Thymus (tissue), 11 donors: ENCODE data around the gene CD40. TPM values are rescaled to one million over a fixed set of nuclear protein-coding genes. Genes with fewer than 3 reads are reported as not detected.

Source experiments
- DNase-seq, 9 donors: peaks; one replicate each; pipeline ENCODE4 v3.0.0-alpha.2; 2013; ENCODE audit warnings: low spot score in 9 of 9, low read depth in 6 of 9, missing footprints in 1 of 9
- H3K27ac ChIP-seq, 2 donors: one replicate each; pipeline ENCODE4 v1.5.1; 2013; ENCODE audit warnings: control low read depth in 1 of 2, low read depth in 1 of 2, low read length in 1 of 2, mild to moderate bottlenecking in 1 of 2, moderate library complexity in 1 of 2
- H3K27me3 ChIP-seq, 2 donors: one replicate each; pipeline ENCODE4 v1.5.1; 2013; ENCODE audit warnings: low read length in 1 of 2; ENCODE audit not compliant: control insufficient read depth in 2 of 2, insufficient read depth in 1 of 2
- H3K36me3 ChIP-seq, 2 donors: one replicate each; pipeline ENCODE4 v1.5.1; 2013; ENCODE audit warnings: low read length in 1 of 2, mild to moderate bottlenecking in 1 of 2, moderate library complexity in 1 of 2; ENCODE audit not compliant: control insufficient read depth in 2 of 2, insufficient read depth in 2 of 2
- H3K4me1 ChIP-seq, 2 donors: one replicate each; pipeline ENCODE4 v1.5.1; 2013; ENCODE audit warnings: low read length in 2 of 2; ENCODE audit not compliant: control insufficient read depth in 2 of 2, insufficient read depth in 2 of 2
- H3K4me3 ChIP-seq, 2 donors: one replicate each; pipeline ENCODE4 v1.5.1; 2013; ENCODE audit warnings: low read length in 2 of 2, control low read depth in 1 of 2, mild to moderate bottlenecking in 1 of 2
- H3K9me3 ChIP-seq, 2 donors: one replicate each; pipeline ENCODE4 v1.5.1; 2013; ENCODE audit warnings: low read length in 1 of 2, mild to moderate bottlenecking in 1 of 2; ENCODE audit not compliant: control insufficient read depth in 2 of 2, insufficient read depth in 1 of 2
- WGBS: extraction: QIAGEN DNeasy Blood & Tissue Kit; methylation state at CpG from one replicate; pipeline ENCODE4 v1.1.7; 2013; 5-methylcytosine and 5-hydroxymethylcytosine counted together
- polyA plus RNA-seq: library from polyadenylated mRNA; stranded (reverse); fragments of 200-250 nt; gene quantifications from one replicate; pipeline ENCODE4 v1.2.3, GENCODE V29; 2013
- total RNA-seq: library from RNA; stranded (reverse); fragments of 120-200 nt; gene quantifications from one replicate; pipeline ENCODE4 v1.2.4, GENCODE V29; 2013
- donor health status: healthy.

Gene CD40
- total and polyA plus RNA-seq, 2 donors: 22.8 to 30.6 TPM

DNA sequence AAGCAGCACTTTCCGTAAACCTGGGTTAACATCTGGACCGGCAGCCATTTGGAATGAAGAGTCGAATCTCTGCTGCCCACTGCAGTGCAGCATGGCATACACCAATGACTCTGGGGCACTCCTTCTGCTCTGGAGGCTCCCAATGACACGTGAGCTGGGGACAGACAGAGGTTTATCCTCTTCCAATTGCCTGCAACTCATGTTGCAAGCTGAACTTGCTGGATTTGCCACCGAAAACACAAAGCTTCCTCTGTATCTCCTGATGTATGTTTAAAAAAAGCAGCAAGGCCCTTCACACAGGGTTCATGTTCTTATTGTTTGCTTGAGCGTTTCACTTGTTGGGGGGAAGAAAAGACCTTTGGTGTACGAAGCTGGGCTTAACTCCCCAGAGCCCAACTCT, 39.2 kb upstream of the CD40 start:
- no peak for DNase-seq
- Histone ChIP-seq H3K9me3 (no peaks in the 10 kb centered on the region), H3K27ac (no peak overlapping the region), H3K4me1 (no peaks in the 10 kb centered on the region), H3K27me3 (no peaks in the 10 kb centered on the region), H3K36me3 (peaks cover 30 to 36% of the 10 kb centered on the region in 2 donors), H3K4me3 (no peak overlapping the region)
- WGBS: 95% methylated on average over 7 of the region's 7 CpGs

DNA sequence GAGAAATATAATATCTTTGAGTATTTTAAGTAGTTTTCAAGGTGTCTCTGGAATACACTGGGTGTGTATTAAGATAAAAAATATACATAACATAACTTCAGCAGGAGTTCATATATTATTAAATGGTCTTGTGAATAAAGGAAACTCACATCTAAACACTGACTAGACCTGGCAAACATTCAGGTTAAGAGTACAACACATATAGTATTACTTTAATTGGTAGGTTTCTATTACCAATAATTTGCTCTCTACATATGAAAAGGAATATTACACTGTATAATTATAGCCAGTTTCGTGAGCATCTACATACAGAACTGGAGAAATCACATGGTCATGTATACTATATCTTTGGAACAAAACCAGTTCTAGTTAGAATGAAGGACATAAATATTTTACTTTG, 37.0 kb upstream of the CD40 start:
- Histone ChIP-seq H3K4me3 (no peak overlapping the region), H3K4me1 (no peaks in the 10 kb centered on the region), H3K27me3 (no peaks in the 10 kb centered on the region), H3K9me3 (no peaks in the 10 kb centered on the region), H3K36me3 (peaks cover 16 to 27% of the 10 kb centered on the region in 2 donors), H3K27ac (no peak overlapping the region)
- WGBS: 94% methylated on average over 1 of the region's 1 CpG
- no peak for DNase-seq

DNA sequence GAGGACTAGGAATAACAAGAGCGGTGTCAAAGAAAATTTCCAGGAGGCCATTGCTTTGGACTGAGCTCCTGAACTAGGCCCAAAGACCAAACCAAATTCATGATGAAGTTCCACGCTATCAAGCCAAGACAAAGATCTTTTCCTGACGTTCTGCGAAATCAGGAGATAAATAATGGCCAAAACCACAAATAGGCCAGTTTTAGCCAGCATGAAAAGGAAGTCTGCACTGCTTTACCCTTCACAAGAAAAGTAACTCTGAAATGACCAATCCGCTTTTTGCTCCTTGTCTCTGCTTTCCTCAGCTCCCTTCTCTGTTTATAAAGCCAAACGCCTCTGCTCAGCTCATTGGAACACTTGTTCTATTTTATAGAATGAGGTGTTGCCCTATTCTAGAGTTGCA, 35.0 kb upstream of the CD40 start:
- DNase-seq: no peak
- Histone ChIP-seq H3K27me3 (no peaks in the 10 kb centered on the region), H3K27ac (no peak overlapping the region), H3K36me3 (peaks cover 13 to 17% of the 10 kb centered on the region in 2 donors), H3K9me3 (no peaks in the 10 kb centered on the region), H3K4me3 (no peak overlapping the region), H3K4me1 (peaks cover 2 to 6% of the 10 kb centered on the region in 2 donors)
- WGBS: 94% methylated on average over 6 of the region's 6 CpGs

DNA sequence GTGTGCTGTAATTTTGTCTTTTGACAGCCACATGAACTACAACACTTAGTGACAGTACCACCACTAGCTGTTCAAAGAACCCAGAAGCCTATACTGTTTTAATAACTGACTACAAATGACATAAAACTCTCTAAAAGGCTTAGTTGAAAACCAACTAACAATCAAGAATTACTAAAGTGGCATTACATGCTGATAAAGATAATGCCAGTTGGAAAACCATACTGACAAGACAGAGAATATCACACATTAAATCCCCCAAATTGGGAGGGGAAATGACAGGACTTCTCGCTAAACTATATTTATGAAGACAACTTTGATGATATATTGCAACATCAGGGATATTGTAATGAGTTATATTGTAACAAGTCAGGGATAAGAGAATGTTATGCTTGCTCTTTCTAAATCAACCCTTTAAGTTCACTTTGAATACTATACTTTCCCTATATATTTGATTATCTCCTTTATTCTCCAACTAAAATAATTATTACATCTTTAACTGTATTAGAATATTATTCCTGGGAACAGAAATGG, 34.5 kb upstream of the CD40 start:
- Histone ChIP-seq H3K27me3 (no peaks in the 10 kb centered on the region), H3K4me1 (peaks cover 5 to 11% of the 10 kb centered on the region in 2 donors), H3K4me3 (no peak overlapping the region), H3K36me3 (peaks cover 8 to 12% of the 10 kb centered on the region in 2 donors), H3K9me3 (no peaks in the 10 kb centered on the region), H3K27ac (no peak overlapping the region)
- WGBS: 100% methylated on average over 1 of the region's 1 CpG
- no peak for DNase-seq

DNA sequence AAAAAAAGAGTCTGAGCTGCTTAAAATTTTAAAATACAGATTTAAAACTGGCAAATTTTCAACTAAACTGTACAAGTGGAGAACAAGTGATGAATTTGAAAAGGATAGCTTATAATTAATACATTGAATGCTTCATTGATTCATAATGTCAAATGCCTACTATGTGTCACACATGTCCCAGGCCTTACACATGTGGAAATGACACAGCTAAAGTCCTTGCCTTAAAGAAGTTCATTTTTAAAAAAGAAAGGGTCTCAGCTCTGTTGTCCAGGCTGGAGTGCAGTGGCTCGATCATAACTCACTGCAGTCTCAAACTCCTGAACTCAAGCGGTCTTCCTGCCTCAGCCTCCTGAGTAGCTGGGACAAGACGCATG, 33.3 kb upstream of the CD40 start:
- H3K27me3 ChIP-seq: no peaks in the 10 kb centered on the region
- no peaks in the 10 kb centered on the region for H3K9me3 ChIP-seq
- H3K36me3 ChIP-seq: peaks cover 0 to under 1% of the 10 kb centered on the region in 2 donors
- H3K4me1 ChIP-seq: peaks cover 6 to 12% of the 10 kb centered on the region in 2 donors
- no peak for DNase-seq
- 95% methylated on average over 3 of the region's 3 CpGs for WGBS
- no peak overlapping the region for H3K27ac ChIP-seq
- H3K4me3 ChIP-seq: no peak overlapping the region

DNA sequence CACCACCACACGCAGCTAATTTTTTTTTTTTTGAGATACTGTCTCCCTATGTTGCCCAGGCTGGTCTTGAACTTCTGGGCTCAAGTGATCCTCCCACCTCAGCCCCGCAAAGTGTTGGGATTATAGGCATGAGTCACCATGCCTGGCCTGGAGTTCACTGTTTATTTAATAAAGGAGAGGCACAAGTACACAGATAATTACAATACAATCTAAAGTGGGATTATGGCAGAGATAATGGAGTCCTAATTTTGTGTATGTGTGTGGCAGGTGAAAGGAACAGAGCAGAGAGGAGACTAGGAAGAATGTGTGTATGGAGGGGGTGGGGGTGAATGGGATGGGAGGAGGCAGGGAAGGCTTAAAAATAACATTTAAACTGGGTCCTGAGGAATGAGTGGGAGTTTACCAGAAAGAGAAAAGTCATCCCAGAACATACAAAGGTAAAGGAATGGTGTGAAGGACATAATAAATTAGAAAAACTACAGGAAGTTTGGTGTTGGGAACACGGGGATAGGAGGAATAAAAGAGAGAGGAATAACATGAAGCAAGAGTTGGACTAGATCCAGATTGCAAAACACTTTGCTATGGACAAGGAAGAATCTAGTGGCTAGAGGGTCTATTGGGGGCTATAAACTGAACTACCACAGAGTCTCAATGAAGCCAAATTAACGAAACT, 32.8 kb upstream of the CD40 start:
- DNase-seq: no peak
- no peak overlapping the region for H3K4me3 ChIP-seq
- 93% methylated on average over 4 of the region's 4 CpGs for WGBS
- H3K27ac ChIP-seq: no peak overlapping the region
- no peaks in the 10 kb centered on the region for H3K9me3 ChIP-seq
- H3K4me1 ChIP-seq: peaks cover 6 to 12% of the 10 kb centered on the region in 2 donors
- H3K27me3 ChIP-seq: no peaks in the 10 kb centered on the region
- H3K36me3 ChIP-seq: no peaks in the 10 kb centered on the region

DNA sequence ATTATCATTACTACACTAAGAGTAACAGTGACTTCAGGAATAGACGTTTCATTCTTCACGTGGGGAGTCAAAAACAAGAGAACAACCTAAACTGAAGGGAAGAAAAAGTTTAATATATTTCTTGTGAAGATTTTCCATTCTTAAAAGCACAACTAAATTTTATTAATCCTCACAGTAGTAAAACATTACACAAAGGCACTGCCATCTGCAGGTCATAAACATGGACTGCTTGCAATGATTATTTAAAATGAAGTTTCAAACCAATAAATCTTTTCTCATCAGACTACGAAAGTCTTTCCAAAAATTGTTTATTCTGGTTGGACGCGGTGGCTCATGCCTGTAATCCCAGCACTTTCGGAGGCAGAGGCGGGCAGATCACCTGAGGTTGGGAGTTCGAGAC, 31.0 kb upstream of the CD40 start:
- Histone ChIP-seq H3K4me3 (no peak overlapping the region), H3K9me3 (no peaks in the 10 kb centered on the region), H3K27me3 (no peaks in the 10 kb centered on the region), H3K27ac (no peak overlapping the region), H3K4me1 (peaks cover 6 to 12% of the 10 kb centered on the region in 2 donors), H3K36me3 (no peaks in the 10 kb centered on the region)
- WGBS: 88% methylated on average over 8 of the region's 8 CpGs
- DNase-seq: no peak

DNA sequence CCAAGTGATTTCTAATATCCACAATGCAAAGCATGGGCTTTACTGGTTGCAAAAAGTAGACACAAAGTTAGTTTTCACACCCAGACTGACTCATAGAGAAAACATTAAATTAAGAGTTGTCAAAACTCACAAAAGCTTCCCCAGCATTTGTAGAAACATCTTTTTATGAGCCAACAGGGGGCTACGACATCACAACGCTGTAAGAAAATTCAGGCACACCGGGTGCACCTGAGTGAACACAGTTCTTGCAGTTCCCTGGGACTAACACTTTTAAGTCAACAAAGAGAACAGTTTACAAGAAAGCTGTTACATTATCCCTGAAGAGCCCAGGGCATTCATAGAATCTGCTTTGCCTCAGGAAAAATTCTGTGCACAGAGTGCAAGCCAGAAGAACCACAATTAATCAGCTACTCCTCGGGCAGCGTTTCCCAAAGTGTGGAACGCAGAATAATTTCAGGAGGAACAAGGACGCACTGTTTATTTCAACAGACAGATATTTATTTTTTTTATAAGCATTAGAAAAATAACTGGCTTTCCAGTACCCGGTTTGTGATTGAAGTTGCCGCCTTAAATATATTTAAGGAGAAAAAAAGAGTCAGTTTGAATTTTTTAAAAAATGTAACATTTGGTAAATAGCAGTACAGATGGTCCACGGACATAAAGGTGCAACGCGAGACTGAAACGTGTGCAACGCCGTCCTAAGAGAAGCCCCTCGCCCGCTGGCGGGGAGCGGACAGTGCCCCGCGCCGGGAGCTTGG, 29.5 kb upstream of the CD40 start:
- DNase-seq: peak in 5 of 9 donors; percentile 8 to 59 (median 28)
- Histone ChIP-seq H3K36me3 (no peaks in the 10 kb centered on the region), H3K27ac (peak overlapping the region; percentile 77 to 78), H3K4me1 (peaks cover 6 to 12% of the 10 kb centered on the region in 2 donors), H3K27me3 (no peaks in the 10 kb centered on the region), H3K4me3 (peak overlapping the region; percentile 74 to 83), H3K9me3 (no peaks in the 10 kb centered on the region)
- WGBS: 8% methylated on average over 22 of the region's 22 CpGs

DNA sequence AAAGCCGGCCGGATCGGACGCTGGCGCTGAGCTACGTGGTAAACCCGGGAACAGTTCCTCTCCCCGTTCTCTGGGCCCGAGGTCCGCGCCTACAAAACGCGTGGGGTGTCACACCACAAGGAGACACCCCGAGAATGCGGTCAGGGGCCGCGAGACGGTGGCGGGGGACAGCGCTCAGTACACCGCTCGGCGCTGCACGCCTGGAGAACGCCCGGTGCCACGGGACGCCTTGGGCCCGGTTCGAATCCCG, 29.0 kb upstream of the CD40 start:
- peaks cover 6 to 12% of the 10 kb centered on the region in 2 donors for H3K4me1 ChIP-seq
- WGBS: under 1% methylated on average over 31 of the region's 31 CpGs
- no peak for DNase-seq

More for the DNA sequence above, 29.0 kb upstream of the CD40 start:
- no peaks in the 10 kb centered on the region for H3K36me3 ChIP-seq
- H3K27me3 ChIP-seq: no peaks in the 10 kb centered on the region
- H3K9me3 ChIP-seq: no peaks in the 10 kb centered on the region
- peak overlapping the region; percentile 74 to 83 for H3K4me3 ChIP-seq
- H3K27ac ChIP-seq: peak overlapping the region; percentile 77 to 92
